Caco-2 (cell line): ENCODE measurements around the gene CDKL5. TPM values are rescaled to one million over a fixed set of nuclear protein-coding genes. Genes with fewer than 3 reads are reported as not detected.
A peak's percentile ranks its signal among the peaks of the same experiment; 100 is the strongest.

Experiments used
- BruUV-seq: library from RNA; stranded (reverse); fragments of 400-500 nt; replicated peaks from 2 replicates; lab custom pipeline; 2021; lab: Mats Ljungman, UMichigan
- CTCF ChIA-PET: fragments of 300-600 bp; sonication (Branson Sonifier 250); formaldehyde crosslinking; loops from one replicate; lab custom pipeline; 2022; ENCODE audit warnings: antibody characterized with exemption; lab: Charles Lee
- POLR2A ChIA-PET: fragments of 300-600 bp; sonication (Branson Sonifier 250); formaldehyde crosslinking; loops from one replicate; lab custom pipeline; 2022; ENCODE audit warnings: antibody characterized with exemption; lab: Charles Lee
- DNase-seq, 2 experiments: peaks; one replicate each; pipeline versions ENCODE4 v3.0.0 to v3.0.0-alpha.2; 2020 to 2022
- H3K27me3 ChIP-seq: replicated peaks from 2 replicates; pipeline ENCODE4 v1.6.0; 2011; ENCODE audit warnings: low read length; ENCODE audit not compliant: control insufficient read depth, insufficient read depth
- H3K36me3 ChIP-seq: 2 replicates; pipeline ENCODE4 v1.5.1; 2011; ENCODE audit warnings: low read length; ENCODE audit not compliant: control insufficient read depth, insufficient read depth
- H3K4me1 ChIP-seq: fragments of 250-450 bp; sonication (Bioruptor Pico); 2 replicates; pipeline ENCODE4 v1.5.1; 2020; ENCODE audit warnings: mild to moderate bottlenecking
- H3K4me3 ChIP-seq: 2 replicates; pipeline ENCODE4 v1.5.1; 2011; ENCODE audit warnings: low read depth, mild to moderate bottlenecking, control low read depth, low read length
- H3K9me3 ChIP-seq: fragments of 250-450 bp; sonication (Bioruptor Pico); 2 replicates; pipeline ENCODE4 v1.5.1; 2020; ENCODE audit warnings: mild to moderate bottlenecking, moderate library complexity
- H3K27ac Mint-ChIP-seq: one replicate; pipeline ENCODE4 v1.8.0; 2022; ENCODE audit warnings: mixed read lengths; ENCODE audit not compliant: unreplicated experiment
- H3K27me3 Mint-ChIP-seq: one replicate; pipeline ENCODE4 v1.8.0; 2022; ENCODE audit warnings: mixed read lengths; ENCODE audit not compliant: insufficient read depth, unreplicated experiment
- H3K36me3 Mint-ChIP-seq: one replicate; pipeline ENCODE4 v1.8.0; 2022; ENCODE audit warnings: mild to moderate bottlenecking, mixed read lengths; ENCODE audit not compliant: insufficient read depth, unreplicated experiment
- H3K4me1 Mint-ChIP-seq: one replicate; pipeline ENCODE4 v1.8.0; 2022; ENCODE audit warnings: low read depth, mixed read lengths; ENCODE audit not compliant: unreplicated experiment
- H3K4me3 Mint-ChIP-seq: one replicate; pipeline ENCODE4 v1.8.0; 2022; ENCODE audit warnings: mild to moderate bottlenecking, moderate library complexity, mixed read lengths; ENCODE audit not compliant: unreplicated experiment
- H3K9me3 Mint-ChIP-seq: one replicate; pipeline ENCODE4 v1.8.0; 2022; ENCODE audit warnings: mixed read lengths; ENCODE audit not compliant: unreplicated experiment
- CTCF ChIP-seq, 2 experiments: fragments of 200-600 bp in 1 of 2; IDR thresholded peaks; 1 replicate in 1 of 2; 2 replicates in 1 of 2; pipeline versions ENCODE4 v1.5.1 to v1.8.0; 2011 to 2022; ENCODE audit warnings: antibody characterized with exemption in 1 of 2, control low read depth in 1 of 2, inconsistent platforms in 1 of 2, low read depth in 1 of 2, low read length in 1 of 2, mild to moderate bottlenecking in 1 of 2, moderate library complexity in 1 of 2; ENCODE audit not compliant: insufficient read depth in 1 of 2, severe bottlenecking in 1 of 2, unreplicated experiment in 1 of 2
- intact Hi-C: fragments of 100-400 bp; cut with micrococcal nuclease; formaldehyde crosslinking; loops from one replicate; pipeline ENCODE4 v1.10.0; 2022; ENCODE audit not compliant: unreplicated experiment
- total RNA-seq: library from RNA; stranded (reverse); gene quantifications from 2 replicates; pipeline ENCODE4 v1.2.3, GENCODE V29; 2022

CDKL5 gene
- total RNA-seq, 1 experiment from 2014 or later: 23.7 TPM

GRCh38 chrX:18620349-18620748, 194.9 kb downstream of the CDKL5 start:
- peak overlapping the region; percentile 45 for H3K4me3 Mint-ChIP-seq
- DNase-seq: peak; percentile 81 to 88
- H3K27me3 Mint-ChIP-seq: no peaks in the 10 kb centered on the region
- H3K27ac Mint-ChIP-seq: peak overlapping the region; percentile 77
- no peak overlapping the region for H3K4me3 ChIP-seq
- peaks cover 33% of the 10 kb centered on the region for H3K4me1 Mint-ChIP-seq
- no peaks in the 10 kb centered on the region for H3K9me3 Mint-ChIP-seq
- H3K36me3 Mint-ChIP-seq: peaks cover 36% of the 10 kb centered on the region
- H3K4me1 ChIP-seq: peaks cover 73% of the 10 kb centered on the region
- H3K9me3 ChIP-seq: no peaks in the 10 kb centered on the region
- intact Hi-C loops: loop anchor here (1.0 to 5.0 kb wide), 5 partner anchors 11 to 193 kb away; partner anchors contain the start of gene CDKL5
- ChIA-PET POLR2A (no interaction called here), CTCF (interaction anchor here (0.6 kb wide), 1 partner anchor 266 kb away, joined by 3 read pairs; no protein-coding TSS in a partner anchor)
- no TSS peak for BruUV-seq
- no peak for TF ChIP-seq CTCF (IDR thresholded peaks at IDR 0.05; ENCODE audit: insufficient read depth in 1 of 2, low read depth in 1 of 2, low read length in 1 of 2, severe bottlenecking in 1 of 2, unreplicated experiment in 1 of 2)
- H3K27me3 ChIP-seq: no peaks in the 10 kb centered on the region
- no peaks in the 10 kb centered on the region for H3K36me3 ChIP-seq

GRCh38 chrX:18624599-18624998, 199.2 kb downstream of the CDKL5 start:
- CTCF ChIA-PET: no interaction called here
- H3K4me3 Mint-ChIP-seq: no peak overlapping the region

GRCh38 chrX:18630934-18631333, 205.5 kb downstream of the CDKL5 start:
- peak; percentile 49 to 56 for DNase-seq
- no peaks in the 10 kb centered on the region for H3K27me3 ChIP-seq
- intact Hi-C loops: loop anchor here (1.0 to 5.0 kb wide), 2 partner anchors 11 to 216 kb away; no protein-coding TSS in a partner anchor
- no peaks in the 10 kb centered on the region for H3K27me3 Mint-ChIP-seq
- H3K4me1 Mint-ChIP-seq: peaks cover 19% of the 10 kb centered on the region
- TF ChIP-seq CTCF (IDR thresholded peaks at IDR 0.05; ENCODE audit: insufficient read depth in 1 of 2, low read depth in 1 of 2, low read length in 1 of 2, severe bottlenecking in 1 of 2, unreplicated experiment in 1 of 2): no peak
- CTCF ChIA-PET: interaction anchor here (0.7 kb wide), 1 partner anchor 206 kb away, joined by 3 read pairs; the partner anchor contains the start of gene CDKL5
- H3K4me3 ChIP-seq: no peak overlapping the region
- no peaks in the 10 kb centered on the region for H3K9me3 Mint-ChIP-seq
- H3K4me1 ChIP-seq: peaks cover 34% of the 10 kb centered on the region
- no TSS peak for BruUV-seq
- no peaks in the 10 kb centered on the region for H3K9me3 ChIP-seq
- POLR2A ChIA-PET: interaction anchor here (0.9 kb wide), 1 partner anchor 252 kb away, joined by 3 read pairs; no protein-coding TSS in a partner anchor
- peak overlapping the region; percentile 4 for H3K4me3 Mint-ChIP-seq
- H3K27ac Mint-ChIP-seq: peak overlapping the region; percentile 86
- peaks cover 76% of the 10 kb centered on the region for H3K36me3 Mint-ChIP-seq
- peaks cover 2% of the 10 kb centered on the region for H3K36me3 ChIP-seq

More at GRCh38 chrX:18624599-18624998, 199.2 kb downstream of the CDKL5 start:
- H3K27me3 Mint-ChIP-seq: no peaks in the 10 kb centered on the region
- H3K9me3 Mint-ChIP-seq: no peaks in the 10 kb centered on the region
- no peak overlapping the region for H3K4me3 ChIP-seq
- peaks cover 57% of the 10 kb centered on the region for H3K36me3 Mint-ChIP-seq
- H3K27me3 ChIP-seq: no peaks in the 10 kb centered on the region
- no peak for DNase-seq
- intact Hi-C loops: loop anchor here (5.0 kb wide), 1 partner anchor 197 kb away; the partner anchor contains the start of gene CDKL5
- H3K4me1 Mint-ChIP-seq: peaks cover 15% of the 10 kb centered on the region
- POLR2A ChIA-PET: no interaction called here
- H3K9me3 ChIP-seq: no peaks in the 10 kb centered on the region
- peaks cover 2% of the 10 kb centered on the region for H3K36me3 ChIP-seq
- TF ChIP-seq CTCF (IDR thresholded peaks at IDR 0.05; ENCODE audit: insufficient read depth in 1 of 2, low read depth in 1 of 2, low read length in 1 of 2, severe bottlenecking in 1 of 2, unreplicated experiment in 1 of 2): no peak
- H3K4me1 ChIP-seq: peaks cover 53% of the 10 kb centered on the region
- BruUV-seq: no TSS peak
- no peak overlapping the region for H3K27ac Mint-ChIP-seq
